HG02759 (cell line): ENCODE data around the gene EIF2B4.
"Not testable (repeated sequence)": the region's sequence is repeated elsewhere in the genome, so short reads cannot be mapped to it uniquely, and the experiment has no call there.

Source experiments
- ATAC-seq: cut with Tn5 transposase; IDR thresholded peaks from one replicate; pipeline ENCODE4 v1.9.1; 2021; ENCODE audit warnings: mild to moderate bottlenecking, moderate library complexity; ENCODE audit not compliant: unreplicated experiment

EIF2B4 gene

GRCh38 chr2:27378096-27378808 is 8.1 kb upstream of the EIF2B4 start:
- no peak for ATAC-seq

GRCh38 chr2:27377618-27378095 is 7.5 kb upstream of the EIF2B4 start:
- ATAC-seq: no peak

DNA sequence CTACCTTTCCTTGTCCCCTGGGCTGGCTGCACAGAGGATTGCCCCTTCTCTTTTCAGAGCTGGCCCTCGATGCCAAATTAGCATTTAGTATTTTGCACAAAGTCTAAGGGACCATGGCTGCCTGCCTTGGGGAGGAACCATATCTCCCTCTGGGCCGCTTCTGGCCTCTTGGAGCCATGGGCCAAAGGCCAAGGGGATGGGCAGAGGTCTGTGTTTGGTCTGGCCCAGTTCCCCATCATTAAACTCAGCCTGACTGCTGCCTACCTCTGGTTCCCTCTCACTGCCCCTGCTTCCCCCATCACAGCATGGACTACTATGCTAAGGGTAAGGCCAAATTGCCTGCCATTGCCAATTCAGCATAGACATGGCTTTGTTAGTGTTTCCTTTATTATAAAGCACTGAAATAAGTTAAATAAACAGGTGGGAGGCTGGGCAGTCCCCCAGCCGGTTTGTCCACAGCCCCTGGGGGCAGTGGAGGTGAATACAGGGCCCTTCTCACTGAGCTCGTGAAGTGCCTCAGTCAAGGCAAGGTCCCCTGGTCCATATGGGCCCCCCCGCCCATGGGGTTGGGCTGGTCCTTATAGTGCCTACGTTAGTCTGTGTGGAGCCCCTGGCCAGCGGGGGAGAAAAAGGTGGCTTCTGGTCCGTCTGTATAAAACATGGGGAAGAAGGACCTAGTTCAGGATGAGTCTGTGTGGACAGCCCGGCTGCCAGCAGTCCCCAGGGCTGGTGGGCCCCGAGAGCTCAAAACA is 6.9 kb upstream of the EIF2B4 start:
- ATAC-seq: no peak

GRCh38 chr2:27376151-27376865 is 6.2 kb upstream of the EIF2B4 start:
- ATAC-seq: no peak

DNA sequence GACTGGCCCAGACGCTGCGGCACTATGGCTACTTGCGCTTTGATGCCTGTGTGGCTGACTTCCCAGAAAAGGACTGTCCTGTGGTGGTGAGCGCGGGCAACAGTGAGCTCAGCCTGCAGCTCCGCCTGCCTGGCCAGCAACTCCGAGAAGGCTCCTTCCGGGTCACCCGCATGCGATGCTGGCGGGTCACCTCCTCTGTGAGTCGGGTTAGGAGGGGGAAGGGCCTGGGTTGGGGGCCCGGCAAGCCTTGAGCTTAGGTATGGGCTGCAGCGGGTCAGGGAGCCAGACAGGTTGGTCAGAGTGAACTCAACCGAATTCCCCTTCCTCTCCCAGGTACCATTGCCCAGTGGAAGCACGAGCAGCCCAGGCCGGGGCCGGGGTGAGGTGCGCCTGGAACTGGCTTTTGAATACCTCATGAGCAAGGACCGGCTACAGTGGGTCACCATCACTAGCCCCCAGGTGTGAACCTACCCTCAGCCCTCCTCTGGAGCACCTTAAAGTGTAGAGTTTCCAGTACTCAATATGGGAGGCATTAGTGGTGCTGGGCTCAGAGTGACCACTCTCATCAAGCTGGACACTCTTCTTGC is 5.5 kb upstream of the EIF2B4 start:
- ATAC-seq: no peak

DNA sequence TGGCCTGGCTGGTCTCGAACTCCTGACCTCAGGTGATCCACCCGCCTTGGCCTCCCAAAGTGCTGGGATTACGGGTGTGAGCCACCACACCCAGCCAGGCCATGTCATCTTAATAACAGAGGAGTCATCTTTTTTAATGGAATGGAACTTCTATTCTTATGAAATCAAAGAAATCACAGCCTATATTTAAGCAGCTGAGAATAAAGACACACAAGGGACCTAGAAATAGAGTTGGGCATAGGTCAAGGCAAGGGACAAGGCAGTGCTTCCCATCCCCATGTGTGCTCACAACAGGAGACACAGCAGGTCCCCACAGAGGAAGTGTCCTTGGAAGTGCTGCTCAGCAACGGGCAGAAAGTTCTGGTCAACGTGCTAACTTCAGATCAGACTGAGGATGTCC is 3.4 kb upstream of the EIF2B4 start:
- ATAC-seq: no peak

- no peak for ATAC-seq
These were observed 2.8 kb upstream of the EIF2B4 start for GRCh38 chr2:27372937-27373336.

DNA sequence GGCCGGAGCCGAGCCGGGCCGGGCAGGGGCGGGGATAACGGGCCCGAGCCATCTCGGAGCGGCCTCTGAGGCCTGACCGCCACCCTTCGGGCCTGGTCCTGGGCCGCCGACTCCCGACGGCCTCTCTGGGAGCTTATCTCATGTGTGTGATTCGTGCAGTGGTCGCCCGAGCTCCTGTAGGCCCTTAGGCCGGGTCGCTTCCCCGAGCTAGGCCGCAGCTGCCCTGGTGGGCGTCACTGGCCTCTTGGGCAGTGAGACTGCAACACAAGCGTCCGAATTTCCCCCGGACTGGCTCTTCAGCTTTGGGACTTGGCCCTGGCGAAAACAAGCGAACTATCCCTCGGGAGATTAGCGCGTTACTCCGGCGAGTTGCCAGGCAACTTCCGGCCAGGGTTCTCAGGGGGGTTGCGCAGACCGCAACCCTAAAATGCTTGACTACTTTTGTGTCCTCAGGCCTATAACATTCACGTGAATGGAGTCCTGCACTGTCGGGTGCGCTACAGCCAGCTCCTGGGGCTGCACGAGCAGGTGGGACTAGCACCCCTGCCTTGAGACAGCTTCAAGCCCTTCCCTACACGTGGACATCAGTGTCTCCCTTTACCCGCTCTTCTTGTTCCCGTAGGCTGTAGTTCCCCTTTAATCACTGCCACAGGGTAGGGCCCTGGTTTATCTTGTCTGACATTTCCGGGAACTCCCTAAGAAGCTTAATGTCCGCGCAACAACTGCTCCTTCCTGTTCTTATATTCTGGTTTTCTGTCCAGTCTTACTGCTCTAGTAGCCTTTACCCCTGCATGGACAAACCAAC is 880 bp upstream of the EIF2B4 start:
- peak; percentile 25 for ATAC-seq

DNA sequence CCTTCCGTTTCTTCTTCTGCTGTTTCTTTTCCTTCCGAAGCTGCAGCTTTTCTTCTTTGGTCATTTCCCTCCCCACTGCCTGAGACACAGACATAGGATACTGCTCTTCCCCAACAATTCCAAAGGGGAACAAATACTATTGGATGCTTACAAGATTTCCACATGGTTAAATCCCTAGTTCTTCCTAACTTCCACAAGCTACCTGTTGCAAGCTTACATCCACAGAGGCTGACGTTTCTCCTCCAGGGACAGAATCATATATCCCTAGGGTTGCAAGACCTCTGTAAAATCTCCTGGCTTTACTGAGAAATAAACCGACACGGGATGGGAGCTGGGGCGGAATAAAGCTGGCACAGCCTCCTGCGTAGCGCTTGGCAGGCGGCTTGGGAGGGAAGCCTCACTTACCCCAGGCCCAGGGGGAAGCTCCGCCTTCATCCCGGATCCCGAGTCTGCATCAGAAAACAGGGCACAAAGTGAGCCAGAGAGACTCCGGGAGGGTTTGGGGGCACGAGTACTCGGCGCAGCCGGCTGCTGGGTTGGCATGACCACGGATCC is 590 bp downstream of the EIF2B4 start:
- ATAC-seq: peak; percentile 8

DNA sequence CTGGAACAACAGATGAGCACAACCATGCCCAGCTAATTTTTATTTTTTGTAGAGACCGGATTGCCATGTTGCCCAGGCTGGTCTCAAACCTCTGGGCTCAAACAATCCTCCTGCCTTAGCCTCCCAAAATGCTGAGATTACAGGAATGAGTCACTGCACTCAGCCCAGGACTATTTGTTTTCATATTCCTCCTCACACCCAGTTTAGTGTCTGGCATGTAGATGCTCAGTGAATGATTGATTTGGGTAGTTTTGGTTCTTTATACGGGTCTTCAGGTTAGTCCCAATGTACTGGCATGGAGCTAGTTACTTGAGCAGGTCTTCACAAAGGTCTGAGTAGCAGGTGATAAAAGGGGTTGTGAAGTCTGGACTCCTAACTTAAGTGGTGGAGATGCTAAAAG is 6.2 kb downstream of the EIF2B4 start:
- no peak for ATAC-seq

GRCh38 chr2:27362678-27363420 is 7.3 kb downstream of the EIF2B4 start:
- no peak for ATAC-seq

GRCh38 chr2:27356382-27357181 is 13.6 kb downstream of the EIF2B4 start, which contains the start of gene GTF3C2:
Gene GTF3C2, minus strand, starts transcription at chr2:27356764. Its CDS starts 13,210 bp downstream, at chr2:27343554.
- peak; percentile 86 for ATAC-seq

GRCh38 chr2:27356056-27356381 is 14.1 kb downstream of the EIF2B4 start:
- peak; percentile 21 for ATAC-seq

- ATAC-seq: no peak
These were observed 15.6 kb downstream of the EIF2B4 start for GRCh38 chr2:27354597-27354927.

GRCh38 chr2:27353762-27354596 is 16.2 kb downstream of the EIF2B4 start:
- no peak for ATAC-seq

GRCh38 chr2:27353386-27353761 is 16.8 kb downstream of the EIF2B4 start:
- ATAC-seq: not testable (repeated sequence)

- ATAC-seq: no peak
These were observed 18.1 kb downstream of the EIF2B4 start for GRCh38 chr2:27351802-27352598.
